GM23338 (cell line): ENCODE results near the gene MRPS15. TPM values are rescaled to one million over a fixed set of nuclear protein-coding genes. Genes with fewer than 3 reads are reported as not detected.

ENCODE experiments used
- ATAC-seq: fragments of 200-7000 bp; cut with Tn5 transposase; 3 replicates; pipeline ENCODE4 v1.9.1; 2020
- DNase-seq: peaks from one replicate; pipeline ENCODE4 v3.0.0-alpha.2; 2015; ENCODE audit warnings: low spot score
- H2AFZ ChIP-seq: fragments of 200-600 bp; sonication (generic); 2 replicates; pipeline ENCODE4 v1.8.0; 2016; ENCODE audit warnings: antibody characterized with exemption, mild to moderate bottlenecking, moderate library complexity
- H3F3A ChIP-seq: fragments of 200-600 bp; sonication (generic); replicated peaks from 2 replicates; pipeline ENCODE4 v1.8.0; 2017; ENCODE audit warnings: antibody characterized with exemption, mixed run types, low read depth
- H3K27ac ChIP-seq: fragments of 200-600 bp; sonication (generic); 2 replicates; pipeline ENCODE4 v1.6.1; 2016; ENCODE audit warnings: low read depth
- H3K27me3 ChIP-seq: fragments of 200-600 bp; sonication (generic); 2 replicates; pipeline ENCODE4 v1.8.0; 2016; ENCODE audit warnings: mild to moderate bottlenecking, mixed run types, moderate library complexity; ENCODE audit not compliant: insufficient read depth
- H3K36me3 ChIP-seq: fragments of 200-600 bp; sonication (generic); 2 replicates; pipeline ENCODE4 v1.8.0; 2016; ENCODE audit warnings: mild to moderate bottlenecking; ENCODE audit not compliant: insufficient read depth
- H3K4me1 ChIP-seq: fragments of 200-600 bp; sonication (generic); 2 replicates; pipeline ENCODE4 v1.8.0; 2016; ENCODE audit warnings: mild to moderate bottlenecking, moderate library complexity; ENCODE audit not compliant: insufficient read depth
- H3K4me2 ChIP-seq: fragments of 200-600 bp; sonication (generic); 2 replicates; pipeline ENCODE4 v1.7.1; 2017; ENCODE audit warnings: mixed run types
- H3K4me3 ChIP-seq: fragments of 200-600 bp; sonication (generic); 2 replicates; pipeline ENCODE4 v1.6.1; 2016; ENCODE audit warnings: mixed run types
- H3K79me2 ChIP-seq: fragments of 200-600 bp; sonication (generic); replicated peaks from 2 replicates; pipeline ENCODE4 v1.8.0; 2017; ENCODE audit warnings: mild to moderate bottlenecking; ENCODE audit not compliant: insufficient read depth
- H3K9me2 ChIP-seq: fragments of 200-600 bp; sonication (generic); 2 replicates; pipeline ENCODE4 v1.8.0; 2017; ENCODE audit not compliant: insufficient read depth
- H4K20me1 ChIP-seq: fragments of 200-600 bp; sonication (generic); replicated peaks from 2 replicates; pipeline ENCODE4 v1.8.0; 2017; ENCODE audit warnings: mild to moderate bottlenecking; ENCODE audit not compliant: insufficient read depth
- H3K27ac Mint-ChIP-seq: 2 replicates; pipeline ENCODE4 v1.8.0; 2020; ENCODE audit warnings: inconsistent platforms, mild to moderate bottlenecking, moderate library complexity, mixed read lengths
- H3K27me3 Mint-ChIP-seq: 3 replicates; pipeline ENCODE4 v1.8.0; 2022; ENCODE audit warnings: low read depth, mild to moderate bottlenecking, moderate library complexity, mixed read lengths, inconsistent platforms; ENCODE audit not compliant: insufficient read depth, poor library complexity
- H3K36me3 Mint-ChIP-seq: 3 replicates; pipeline ENCODE4 v1.8.0; 2021; ENCODE audit warnings: low read depth, mild to moderate bottlenecking, inconsistent platforms, moderate library complexity, mixed read lengths
- H3K4me1 Mint-ChIP-seq: 3 replicates; pipeline ENCODE4 v1.8.0; 2020; ENCODE audit warnings: mild to moderate bottlenecking, inconsistent platforms, mixed read lengths
- H3K4me3 Mint-ChIP-seq: 3 replicates; pipeline ENCODE4 v1.8.0; 2021; ENCODE audit warnings: moderate library complexity, mild to moderate bottlenecking, inconsistent platforms, mixed read lengths
- H3K9me3 Mint-ChIP-seq: 3 replicates; pipeline ENCODE4 v1.8.0; 2020; ENCODE audit warnings: moderate library complexity, mild to moderate bottlenecking, inconsistent platforms, mixed read lengths
- CREB1 ChIP-seq: fragments of 250-450 bp; sonication (Bioruptor Pico); IDR thresholded peaks from 2 replicates; pipeline ENCODE4 v1.5.0; 2020; ENCODE audit warnings: low read depth, mild to moderate bottlenecking, moderate library complexity
- CTCF ChIP-seq, 2 experiments: fragments of 200-600 bp in 1 of 2; sonication (generic) in 1 of 2; conservative IDR thresholded peaks; 2 replicates each; pipeline versions ENCODE4 v1.5.1 to v1.6.1; 2016 to 2017; ENCODE audit warnings: antibody characterized with exemption in 2 of 2, low read depth in 2 of 2, mild to moderate bottlenecking in 2 of 2, moderate library complexity in 1 of 2
- EZH2 ChIP-seq: fragments of 200-600 bp; sonication (generic); IDR thresholded peaks from one replicate; pipeline ENCODE4 v1.8.0; 2017; ENCODE audit warnings: antibody characterized with exemption, mild to moderate bottlenecking, low read depth; ENCODE audit not compliant: unreplicated experiment
- POLR2AphosphoS5 ChIP-seq: IDR thresholded peaks from 2 replicates; pipeline ENCODE4 v1.6.1; 2016; ENCODE audit warnings: antibody characterized with exemption, low read depth
- REST ChIP-seq: IDR thresholded peaks from one replicate; pipeline ENCODE4 v1.6.1; 2018; ENCODE audit warnings: antibody characterized with exemption; ENCODE audit not compliant: unreplicated experiment
- ZNF114 ChIP-seq: fragments of 250-450 bp; sonication (Bioruptor Pico); IDR thresholded peaks from 2 replicates; pipeline ENCODE4 v1.5.0; 2020; ENCODE audit warnings: mild to moderate bottlenecking, moderate library complexity
- ZNF462 ChIP-seq: fragments of 250-450 bp; sonication (Bioruptor Pico); IDR thresholded peaks from 2 replicates; pipeline ENCODE4 v1.5.0; 2020; ENCODE audit warnings: mild to moderate bottlenecking, moderate library complexity
- polyA plus RNA-seq: library from polyadenylated mRNA; unstranded; fragments of >200 nt; fragmentation: Nextera tagmentation; extraction: Ambion mirVana; gene quantifications from 2 replicates; pipeline ENCODE4 v1.2.1, GENCODE V29; 2016
- total RNA-seq: library from RNA; depleted of rRNA; stranded (reverse); fragments of >200 nt; shearing (Covaris generic); gene quantifications from 2 replicates; pipeline ENCODE4 v1.2.3, GENCODE V29; 2014

Gene MRPS15
- total and polyA plus RNA-seq, 2 experiments from 2014 or later, result 105 to 311 TPM

GRCh38 chr1:36481771-36482723 lies 17.9 kb upstream of the MRPS15 start:
- no peak overlapping the region for H3K4me2 ChIP-seq
- no peak overlapping the region for H3K4me3 ChIP-seq
- no peak for TF ChIP-seq CREB1 (CRISPR knock-in tag)
- H3K27me3 ChIP-seq, result no peaks in the 10 kb centered on the region
- no peak overlapping the region for H3K27ac ChIP-seq
- no peaks in the 10 kb centered on the region for H3F3A ChIP-seq
- DNase-seq, result no peak
- H3K4me1 ChIP-seq, result no peaks in the 10 kb centered on the region
- Mint-ChIP-seq H3K27me3 (peaks cover 2% of the 10 kb centered on the region), H3K4me3 (no peak overlapping the region), H3K27ac (no peak overlapping the region), H3K4me1 (peaks cover 8% of the 10 kb centered on the region), H3K36me3 (no peaks in the 10 kb centered on the region), H3K9me3 (peaks cover 3% of the 10 kb centered on the region; the same call in 1 of the 3 replicates)
- H4K20me1 ChIP-seq, result no peaks in the 10 kb centered on the region
- no peaks in the 10 kb centered on the region for H3K79me2 ChIP-seq
- H3K36me3 ChIP-seq, result no peaks in the 10 kb centered on the region
- H2AFZ ChIP-seq, result peak overlapping the region; percentile 76; the same call in 1 of the 2 replicates
- peak; percentile 38 for ATAC-seq
- H3K9me2 ChIP-seq, result no peaks in the 10 kb centered on the region

- Histone ChIP-seq H3K4me2 (no peak overlapping the region), H3K27ac (no peak overlapping the region), H4K20me1 (no peaks in the 10 kb centered on the region), H2AFZ (no peak overlapping the region), H3K27me3 (no peaks in the 10 kb centered on the region), H3K4me3 (no peak overlapping the region), H3K36me3 (no peaks in the 10 kb centered on the region), H3K4me1 (no peaks in the 10 kb centered on the region), H3K79me2 (no peaks in the 10 kb centered on the region), H3F3A (no peaks in the 10 kb centered on the region), H3K9me2 (no peaks in the 10 kb centered on the region)
- Mint-ChIP-seq H3K27ac (no peak overlapping the region), H3K9me3 (peaks cover 3% of the 10 kb centered on the region; the same call in 1 of the 3 replicates), H3K4me1 (peaks cover 8% of the 10 kb centered on the region), H3K4me3 (no peak overlapping the region), H3K27me3 (peaks cover 2% of the 10 kb centered on the region), H3K36me3 (no peaks in the 10 kb centered on the region)
- no peak for ATAC-seq
- DNase-seq, result no peak
- TF ChIP-seq ZNF114 (CRISPR knock-in tag), result no peak
- no peak for TF ChIP-seq POLR2AphosphoS5
- TF ChIP-seq REST, result no peak
- TF ChIP-seq EZH2, result no peak
- TF ChIP-seq ZNF462 (CRISPR knock-in tag), result no peak
- no peak for TF ChIP-seq CTCF (conservative IDR thresholded peaks at IDR 0.05; ENCODE audit: low read depth in 2 of 2)
These were observed 16.9 kb upstream of the MRPS15 start for GRCh38 chr1:36481091-36481490.
